Measurements from ENCODE around the gene ZNRF3. TPM values are rescaled to one million over a fixed set of nuclear protein-coding genes. Genes with fewer than 3 reads are reported as not detected.

Gene ZNRF3
- polyA plus RNA-seq, 1 donor from 2014 or later = 2.9 TPM

- Histone ChIP-seq H3K79me2 (replicated peaks; ENCODE audit: insufficient read depth, low read length) (no peaks in the 10 kb centered on the region), H3K9ac (ENCODE audit: low read length) (no peak overlapping the region), H2AFZ (ENCODE audit: low read depth, low read length) (no peak overlapping the region), H3K27ac (ENCODE audit: low read length) (no peak overlapping the region), H3K4me3 (ENCODE audit: low read length) (no peak overlapping the region), H3F3A (ENCODE audit: insufficient read depth, low read length, poor library complexity, severe bottlenecking) (no peaks in the 10 kb centered on the region), H3K27me3 (ENCODE audit: insufficient read depth, low read depth, low read length) (no peaks in the 10 kb centered on the region), H4K20me1 (ENCODE audit: insufficient read depth) (no peaks in the 10 kb centered on the region), H3K9me2 (ENCODE audit: insufficient read depth, low read length) (no peaks in the 10 kb centered on the region), H3K4me2 (ENCODE audit: low read length) (no peak overlapping the region), H3K9me3 (ENCODE audit: low read length) (no peaks in the 10 kb centered on the region), H3K36me3 (ENCODE audit: insufficient read depth, low read length) (no peaks in the 10 kb centered on the region)
- TF ChIP-seq EP300 (conservative IDR thresholded peaks at IDR 0.05; ENCODE audit: poor library complexity, severe bottlenecking) = no peak
- TF ChIP-seq, protein P1, sequence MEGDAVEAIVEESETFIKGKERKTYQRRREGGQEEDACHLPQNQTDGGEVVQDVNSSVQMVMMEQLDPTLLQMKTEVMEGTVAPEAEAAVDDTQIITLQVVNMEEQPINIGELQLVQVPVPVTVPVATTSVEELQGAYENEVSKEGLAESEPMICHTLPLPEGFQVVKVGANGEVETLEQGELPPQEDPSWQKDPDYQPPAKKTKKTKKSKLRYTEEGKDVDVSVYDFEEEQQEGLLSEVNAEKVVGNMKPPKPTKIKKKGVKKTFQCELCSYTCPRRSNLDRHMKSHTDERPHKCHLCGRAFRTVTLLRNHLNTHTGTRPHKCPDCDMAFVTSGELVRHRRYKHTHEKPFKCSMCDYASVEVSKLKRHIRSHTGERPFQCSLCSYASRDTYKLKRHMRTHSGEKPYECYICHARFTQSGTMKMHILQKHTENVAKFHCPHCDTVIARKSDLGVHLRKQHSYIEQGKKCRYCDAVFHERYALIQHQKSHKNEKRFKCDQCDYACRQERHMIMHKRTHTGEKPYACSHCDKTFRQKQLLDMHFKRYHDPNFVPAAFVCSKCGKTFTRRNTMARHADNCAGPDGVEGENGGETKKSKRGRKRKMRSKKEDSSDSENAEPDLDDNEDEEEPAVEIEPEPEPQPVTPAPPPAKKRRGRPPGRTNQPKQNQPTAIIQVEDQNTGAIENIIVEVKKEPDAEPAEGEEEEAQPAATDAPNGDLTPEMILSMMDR (IDR thresholded peaks at IDR 0.05; ENCODE audit: poor library complexity, severe bottlenecking) = no peak
- no peak for TF ChIP-seq REST (IDR thresholded peaks at IDR 0.05; ENCODE audit: borderline replicate concordance)
- TF ChIP-seq EZH2 (IDR thresholded peaks at IDR 0.05; ENCODE audit: borderline replicate concordance, insufficient read depth, low read length, poor library complexity, severe bottlenecking) = no peak
- no peak for TF ChIP-seq RAD21 (conservative IDR thresholded peaks at IDR 0.05)
- no peak for TF ChIP-seq TAF1 (IDR thresholded peaks at IDR 0.05; ENCODE audit: low read depth)
- no peak for TF ChIP-seq POLR2AphosphoS5 (IDR thresholded peaks at IDR 0.05)
- no peak for TF ChIP-seq SMC3 (conservative IDR thresholded peaks at IDR 0.05; ENCODE audit: poor library complexity)
- TF ChIP-seq MXI1 (conservative IDR thresholded peaks at IDR 0.05; ENCODE audit: poor library complexity, severe bottlenecking) = no peak
These were observed 47.1 kb downstream of the ZNRF3 start for GRCh38 chr22:28930357-28931007.

GRCh38 chr22:28931844-28932567 lies 48.6 kb downstream of the ZNRF3 start:
- Histone ChIP-seq H3K36me3 (ENCODE audit: insufficient read depth, low read length) (no peaks in the 10 kb centered on the region), H2AFZ (ENCODE audit: low read depth, low read length) (no peak overlapping the region), H3K4me2 (ENCODE audit: low read length) (no peak overlapping the region), H3K4me3 (ENCODE audit: low read length) (no peak overlapping the region), H3K27me3 (ENCODE audit: insufficient read depth, low read depth, low read length) (no peaks in the 10 kb centered on the region), H3K79me2 (replicated peaks; ENCODE audit: insufficient read depth, low read length) (no peaks in the 10 kb centered on the region), H3K9me2 (ENCODE audit: insufficient read depth, low read length) (no peaks in the 10 kb centered on the region), H3K27ac (ENCODE audit: low read length) (no peak overlapping the region), H4K20me1 (ENCODE audit: insufficient read depth) (no peaks in the 10 kb centered on the region), H3K9me3 (ENCODE audit: low read length) (no peaks in the 10 kb centered on the region), H3K9ac (ENCODE audit: low read length) (no peak overlapping the region), H3F3A (ENCODE audit: insufficient read depth, low read length, poor library complexity, severe bottlenecking) (no peaks in the 10 kb centered on the region)
- TF ChIP-seq POLR2AphosphoS5 (IDR thresholded peaks at IDR 0.05) (no peak), EZH2 (IDR thresholded peaks at IDR 0.05; ENCODE audit: borderline replicate concordance, insufficient read depth, low read length, poor library complexity, severe bottlenecking) (no peak), MXI1 (conservative IDR thresholded peaks at IDR 0.05; ENCODE audit: poor library complexity, severe bottlenecking) (no peak), EP300 (conservative IDR thresholded peaks at IDR 0.05; ENCODE audit: poor library complexity, severe bottlenecking) (no peak), SMC3 (conservative IDR thresholded peaks at IDR 0.05; ENCODE audit: poor library complexity) (no peak), TAF1 (IDR thresholded peaks at IDR 0.05; ENCODE audit: low read depth) (no peak), REST (IDR thresholded peaks at IDR 0.05; ENCODE audit: borderline replicate concordance) (no peak), RAD21 (conservative IDR thresholded peaks at IDR 0.05) (no peak)
- TF ChIP-seq, protein P1 (IDR thresholded peaks at IDR 0.05; ENCODE audit: poor library complexity, severe bottlenecking) = no peak
